UCSD-AML1 (cell line): Measurements from ENCODE around the gene CPPED1.
"Not testable (repeated sequence)": the region's sequence is repeated elsewhere in the genome, so short reads cannot be mapped to it uniquely, and the experiment has no call there.

Experiments
- DNase-seq: peaks from one replicate; lab custom pipeline; 2025; ENCODE audit not compliant: unreplicated experiment; lab: John Stamatoyannopoulos, UW

Gene CPPED1

DNA sequence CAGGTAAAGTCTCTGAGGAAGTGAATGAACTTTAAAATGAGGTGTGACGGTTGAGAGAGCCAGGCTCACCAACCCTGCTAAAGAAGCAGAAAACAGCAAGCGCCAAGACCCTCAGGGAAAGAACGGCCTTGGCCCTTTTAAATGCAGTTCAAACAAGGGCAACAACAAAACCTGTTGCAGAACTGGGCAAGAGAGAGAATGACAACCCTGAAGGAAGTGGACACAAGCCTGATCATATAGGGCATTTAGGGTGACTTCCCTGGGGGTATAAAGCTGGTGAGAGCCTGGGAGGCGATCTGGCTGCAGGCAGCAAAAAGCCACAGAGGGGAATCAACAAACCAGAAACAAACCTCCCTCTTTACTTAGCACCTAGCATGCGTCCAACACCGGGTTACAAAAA is 1.0 kb downstream of the CPPED1 start:
- no peak for DNase-seq

DNA sequence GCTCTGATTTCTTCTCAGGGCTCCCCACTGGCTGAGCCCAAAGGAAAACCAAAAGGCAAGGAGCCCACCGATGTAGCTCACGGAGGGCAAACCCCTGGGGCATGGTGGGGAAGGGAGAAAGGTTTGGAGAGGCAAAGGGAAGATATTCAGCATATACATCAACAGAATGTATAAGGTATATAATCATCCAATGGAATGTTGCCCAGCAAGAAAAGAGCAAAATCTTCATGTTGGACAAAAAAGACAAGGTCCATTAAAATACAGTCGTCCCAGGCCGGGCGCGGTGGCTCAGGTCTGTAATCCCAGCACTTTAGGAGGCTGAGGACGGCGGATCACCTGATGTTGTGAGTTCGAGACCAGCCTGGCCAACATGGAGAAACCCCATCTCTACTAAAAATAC is 1.6 kb downstream of the CPPED1 start:
- DNase-seq: no peak

- peak; percentile 65 for DNase-seq
These were observed 2.1 kb downstream of the CPPED1 start for GRCh38 chr16:12801511-12802042.

DNA sequence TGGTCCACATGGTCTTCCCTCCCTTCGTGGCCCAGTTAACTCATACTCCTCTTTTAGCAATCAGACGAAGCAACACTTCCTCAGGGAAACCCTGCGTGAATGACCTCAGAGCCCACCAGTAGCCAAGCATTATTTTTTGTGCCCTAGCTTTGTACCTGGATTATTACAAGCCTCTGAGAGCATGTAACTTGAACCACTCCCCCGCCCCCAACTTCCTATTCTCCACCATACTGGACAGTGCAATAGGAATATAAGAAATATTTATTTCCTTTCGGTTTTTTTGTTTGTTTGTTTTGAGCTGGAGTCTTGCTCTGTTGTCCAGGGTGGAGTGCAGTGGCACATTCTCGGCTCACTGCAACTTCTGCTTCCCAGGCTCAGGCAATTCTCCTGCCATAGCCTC is 2.9 kb downstream of the CPPED1 start:
- no peak for DNase-seq

DNA sequence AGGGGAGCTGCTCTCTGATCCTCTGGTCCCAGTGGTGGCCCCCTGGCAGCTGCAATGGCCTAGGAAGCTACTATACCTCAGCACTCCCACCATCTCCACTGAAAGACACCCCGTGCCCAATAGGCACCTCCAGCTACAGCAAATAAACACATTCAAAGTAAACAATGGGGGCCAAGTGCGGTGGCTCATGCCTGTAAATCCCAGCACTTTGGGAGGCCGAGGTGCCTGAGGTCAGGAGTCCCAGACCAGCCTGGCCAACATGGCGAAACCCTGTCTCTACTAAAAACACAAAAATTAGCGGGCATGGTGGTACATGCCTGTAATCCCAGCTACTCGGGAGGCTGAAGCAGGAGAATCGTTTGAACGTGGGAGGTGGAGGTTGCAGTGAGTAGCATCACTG is 3.7 kb downstream of the CPPED1 start:
- DNase-seq: not testable (repeated sequence)

- DNase-seq: no peak
These were observed 4.8 kb downstream of the CPPED1 start for GRCh38 chr16:12798846-12799245.

DNA sequence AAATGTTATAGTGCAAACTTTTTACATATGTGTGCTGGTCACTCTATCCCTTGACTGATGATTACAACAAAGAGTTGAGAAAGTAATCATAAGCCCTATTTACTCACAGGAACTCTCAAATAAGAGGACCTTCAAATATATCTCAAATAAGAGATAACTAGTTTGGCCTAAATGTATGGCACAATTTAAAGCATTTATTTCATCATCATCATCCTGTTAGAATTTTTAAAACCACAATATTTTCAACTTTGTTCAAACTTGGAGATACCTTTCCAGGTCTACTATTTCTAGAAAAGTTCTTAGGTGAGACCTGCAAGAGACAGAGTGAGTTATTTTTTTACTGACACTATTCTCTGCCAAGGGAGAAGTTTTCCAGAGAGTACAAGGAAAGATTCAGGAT is 5.5 kb downstream of the CPPED1 start:
- no peak for DNase-seq

DNA sequence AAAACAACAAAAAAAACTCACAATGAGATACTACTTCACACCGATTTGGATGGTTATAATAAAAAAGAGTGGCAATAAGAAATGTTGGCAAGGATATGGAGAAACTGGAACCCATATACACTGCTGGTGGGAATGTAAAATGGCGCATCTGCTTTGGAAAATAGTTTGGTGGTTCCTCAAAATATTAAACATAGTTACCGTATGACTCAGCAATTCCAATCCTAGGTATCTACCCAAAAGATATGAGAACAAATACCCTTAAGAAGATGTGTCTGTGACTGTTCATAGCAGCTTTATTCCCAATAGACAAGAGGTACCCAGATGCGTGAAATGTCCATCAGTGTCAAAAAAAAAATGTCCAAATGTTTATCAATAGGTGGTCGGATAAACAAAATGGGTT is 7.2 kb downstream of the CPPED1 start:
- no peak for DNase-seq

DNA sequence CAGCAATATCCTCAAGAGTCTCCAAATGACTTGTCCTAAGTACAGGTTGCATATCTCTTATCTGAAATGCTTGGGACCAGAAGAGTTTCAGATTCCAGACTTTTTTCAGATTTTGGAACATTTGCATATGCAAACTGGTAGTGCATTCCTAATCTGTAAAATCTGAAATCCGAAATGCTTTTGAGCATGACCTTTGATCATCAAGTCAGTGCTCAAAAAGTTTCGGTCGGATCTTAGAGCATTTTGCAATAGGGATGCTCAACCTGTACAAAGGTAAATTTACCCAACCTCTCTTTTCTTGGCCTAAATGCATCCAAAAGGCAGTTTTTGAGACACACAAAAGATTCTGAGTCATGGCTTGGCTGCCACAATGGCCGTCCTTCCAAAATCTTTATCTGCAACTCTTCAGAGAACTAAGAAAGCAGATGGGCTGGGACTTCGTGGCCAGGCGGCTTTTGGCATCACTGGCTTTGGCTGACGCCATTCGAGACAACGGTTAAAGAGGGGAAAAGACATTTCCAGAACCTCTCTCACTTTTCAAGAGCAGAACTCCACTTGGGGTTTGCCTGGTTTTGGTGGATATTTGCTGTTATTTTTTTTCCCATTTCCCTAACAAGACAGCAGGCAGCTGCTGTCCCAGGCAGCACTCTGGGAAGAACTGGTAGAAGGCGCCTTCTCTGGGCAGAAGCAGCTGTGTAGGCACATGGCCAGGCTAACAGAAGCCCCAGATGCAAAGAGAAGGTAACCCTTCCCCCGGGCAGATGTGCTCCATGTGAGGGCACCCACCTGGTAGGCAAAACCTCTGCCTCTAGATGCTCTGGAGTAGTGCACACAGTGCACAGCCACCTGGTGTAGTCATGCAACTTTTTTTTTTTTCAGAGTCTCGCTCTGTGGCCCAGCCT is 8.9 kb downstream of the CPPED1 start:
- DNase-seq: no peak

GRCh38 chr16:12793865-12794240 is 9.8 kb downstream of the CPPED1 start:
- no peak for DNase-seq

GRCh38 chr16:12793120-12793864 is 10.4 kb downstream of the CPPED1 start:
- no peak for DNase-seq

GRCh38 chr16:12792528-12792927 is 11.2 kb downstream of the CPPED1 start:
- DNase-seq: not testable (repeated sequence)

DNA sequence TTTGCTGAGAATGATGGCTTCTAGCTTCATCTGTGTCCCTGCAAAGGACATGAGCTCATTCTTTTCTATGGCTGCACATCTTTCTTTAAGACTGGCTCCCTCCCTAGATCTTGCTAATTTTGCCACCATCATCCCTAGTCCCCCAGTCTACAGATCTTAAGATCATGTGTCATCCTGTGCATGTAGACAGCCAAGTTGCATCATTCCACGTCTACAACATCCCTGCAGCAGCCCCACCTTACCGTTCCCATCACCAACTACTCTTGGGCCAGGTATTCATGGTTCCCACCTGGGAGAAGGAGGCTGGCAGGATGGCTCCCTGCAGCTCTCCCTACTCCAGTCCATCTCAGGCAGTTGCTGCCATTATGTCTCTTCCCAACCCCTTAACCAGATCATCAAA is 12.3 kb downstream of the CPPED1 start:
- no peak for DNase-seq

DNA sequence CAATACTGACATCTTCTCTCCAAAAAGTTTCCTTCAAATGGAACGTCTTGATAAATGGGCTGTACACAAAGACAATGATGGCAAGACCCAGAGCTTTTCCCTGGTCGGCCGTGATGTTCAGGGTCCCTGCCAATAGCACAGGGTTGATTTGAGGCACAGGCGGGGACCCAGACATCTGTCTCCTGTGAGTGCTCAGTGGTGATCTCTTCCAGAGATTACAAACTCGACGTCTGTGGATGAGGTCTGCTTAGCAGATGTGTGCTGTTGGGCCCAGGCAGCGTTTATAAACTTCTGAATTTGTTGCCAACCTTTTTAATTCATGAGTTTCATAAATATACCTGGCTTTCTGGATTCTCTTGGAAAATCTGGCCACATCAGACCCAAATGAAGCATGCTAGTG is 14.9 kb downstream of the CPPED1 start:
- no peak for DNase-seq

DNA sequence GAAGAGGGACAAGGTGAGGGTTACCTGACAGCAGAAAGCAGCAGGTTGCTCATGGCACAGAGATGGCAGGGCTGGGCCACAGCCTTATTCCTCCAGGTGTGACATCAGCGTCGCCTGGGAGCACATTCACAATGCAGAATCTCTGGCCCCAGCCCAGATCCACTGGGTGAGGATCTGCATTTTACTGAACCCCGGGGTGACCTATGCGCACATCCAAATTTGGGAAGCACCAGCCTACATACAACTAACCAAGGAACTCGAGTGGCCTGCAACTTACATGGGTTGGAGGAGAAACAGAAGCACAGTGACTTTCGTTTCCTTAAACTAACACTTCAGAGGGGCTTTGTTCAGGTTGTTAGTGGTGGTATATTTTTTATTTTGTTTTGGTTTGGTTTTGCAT is 17.6 kb downstream of the CPPED1 start:
- no peak for DNase-seq

- no peak for DNase-seq
These were observed 19.6 kb downstream of the CPPED1 start for GRCh38 chr16:12784076-12784475.

DNA sequence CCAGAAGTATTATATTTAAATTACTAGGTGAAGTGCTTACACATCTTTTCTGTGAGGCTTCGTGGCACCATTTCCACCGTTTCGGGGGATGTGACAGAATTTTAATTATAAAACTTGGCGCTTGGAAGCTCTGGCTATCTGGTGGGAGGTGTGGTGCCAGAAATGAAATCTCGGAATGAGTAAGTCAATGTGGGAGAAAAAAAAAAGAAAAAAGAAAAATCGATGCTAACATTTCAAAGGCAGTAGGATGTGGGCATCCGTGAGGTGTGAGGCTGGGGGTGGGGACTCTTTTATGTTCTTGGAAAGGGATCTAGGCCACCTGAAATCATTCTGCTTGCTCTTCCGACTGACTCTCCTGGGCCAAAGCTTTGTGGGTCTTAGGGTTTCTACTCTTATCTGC is 21.9 kb downstream of the CPPED1 start:
- no peak for DNase-seq

- DNase-seq: no peak
These were observed 23.2 kb downstream of the CPPED1 start for GRCh38 chr16:12780467-12780866.

GRCh38 chr16:12778726-12779125 is 25.0 kb downstream of the CPPED1 start:
- DNase-seq: no peak

- DNase-seq: no peak
These were observed 27.9 kb downstream of the CPPED1 start for GRCh38 chr16:12775656-12776236.

GRCh38 chr16:12773221-12773620 is 30.5 kb downstream of the CPPED1 start:
- DNase-seq: no peak

GRCh38 chr16:12771341-12771798 is 32.3 kb downstream of the CPPED1 start:
- no peak for DNase-seq
